ENCODE data around the gene FRZB. TPM values are rescaled to one million over a fixed set of nuclear protein-coding genes. Genes with fewer than 3 reads are reported as not detected.

Gene FRZB
- total and polyA plus RNA-seq, 9 of the 15 experiments (the other 6 are each of a cell fraction or from before 2014, with no cell fraction given), result 0.01 to 0.05 (median 0.03) TPM; not detected in 6

DNA sequence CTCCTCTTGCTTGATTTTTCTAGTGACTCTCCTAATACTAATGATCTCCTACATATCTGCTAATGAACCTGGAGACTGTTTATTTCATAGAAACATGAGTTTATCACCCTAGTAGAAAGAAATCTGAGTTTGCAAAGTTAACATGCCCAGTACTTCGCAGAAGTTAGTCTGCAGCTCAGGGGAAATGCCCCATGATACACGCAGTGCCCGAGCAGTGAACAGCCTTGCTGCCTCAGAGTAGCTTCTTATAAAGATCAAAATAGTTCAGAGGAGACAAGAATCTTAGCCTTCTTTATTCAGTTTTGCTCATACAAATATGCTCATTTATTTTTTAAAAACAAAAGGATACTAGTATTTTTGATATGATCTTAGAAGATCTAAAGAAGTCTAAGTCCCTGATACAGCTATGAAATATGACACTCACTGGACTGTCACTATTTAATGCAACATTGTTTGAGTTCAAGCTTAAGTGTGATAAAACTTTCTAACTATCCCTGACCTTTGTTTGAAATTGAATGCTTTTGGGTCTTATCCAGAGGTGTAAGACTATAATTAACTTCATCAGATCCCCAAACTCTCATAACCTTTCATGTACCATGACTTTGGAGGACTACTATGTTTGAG, 20.5 kb downstream of the FRZB start:
- TF ChIP-seq ESRRA (IDR thresholded peaks at IDR 0.05; ENCODE audit: borderline replicate concordance, low read depth), result no peak
- TF ChIP-seq KLF6 (CRISPR knock-in tag; IDR thresholded peaks at IDR 0.05; ENCODE audit: borderline replicate concordance), result no peak
- TF ChIP-seq CSDE1 (IDR thresholded peaks at IDR 0.05), result no peak
- TF ChIP-seq PHF8 (IDR thresholded peaks at IDR 0.05; ENCODE audit: borderline replicate concordance, low read length), result no peak
- no peak for TF ChIP-seq ZBED1 (IDR thresholded peaks at IDR 0.05)
- no peak for TF ChIP-seq GABPA (tag; conservative IDR thresholded peaks at IDR 0.05; ENCODE audit: low read depth)
- no peak for TF ChIP-seq KDM2B (CRISPR knock-in tag; IDR thresholded peaks at IDR 0.05)
- TF ChIP-seq MCM3 (IDR thresholded peaks at IDR 0.05), result no peak
- no peak for TF ChIP-seq TRIM28 (IDR thresholded peaks at IDR 0.05)
- TF ChIP-seq FOXP1 (CRISPR knock-in tag; IDR thresholded peaks at IDR 0.05), result no peak
- TF ChIP-seq, protein P1, sequence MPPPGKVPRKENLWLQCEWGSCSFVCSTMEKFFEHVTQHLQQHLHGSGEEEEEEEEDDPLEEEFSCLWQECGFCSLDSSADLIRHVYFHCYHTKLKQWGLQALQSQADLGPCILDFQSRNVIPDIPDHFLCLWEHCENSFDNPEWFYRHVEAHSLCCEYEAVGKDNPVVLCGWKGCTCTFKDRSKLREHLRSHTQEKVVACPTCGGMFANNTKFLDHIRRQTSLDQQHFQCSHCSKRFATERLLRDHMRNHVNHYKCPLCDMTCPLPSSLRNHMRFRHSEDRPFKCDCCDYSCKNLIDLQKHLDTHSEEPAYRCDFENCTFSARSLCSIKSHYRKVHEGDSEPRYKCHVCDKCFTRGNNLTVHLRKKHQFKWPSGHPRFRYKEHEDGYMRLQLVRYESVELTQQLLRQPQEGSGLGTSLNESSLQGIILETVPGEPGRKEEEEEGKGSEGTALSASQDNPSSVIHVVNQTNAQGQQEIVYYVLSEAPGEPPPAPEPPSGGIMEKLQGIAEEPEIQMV (tag; conservative IDR thresholded peaks at IDR 0.05; ENCODE audit: low read depth), result no peak
- TF ChIP-seq ARID2 (IDR thresholded peaks at IDR 0.05), result no peak
- no peak for TF ChIP-seq FOSL1 (tag; conservative IDR thresholded peaks at IDR 0.05)
- no peak for TF ChIP-seq PHB (CRISPR knock-in tag; IDR thresholded peaks at IDR 0.05)
- TF ChIP-seq, protein P2, sequence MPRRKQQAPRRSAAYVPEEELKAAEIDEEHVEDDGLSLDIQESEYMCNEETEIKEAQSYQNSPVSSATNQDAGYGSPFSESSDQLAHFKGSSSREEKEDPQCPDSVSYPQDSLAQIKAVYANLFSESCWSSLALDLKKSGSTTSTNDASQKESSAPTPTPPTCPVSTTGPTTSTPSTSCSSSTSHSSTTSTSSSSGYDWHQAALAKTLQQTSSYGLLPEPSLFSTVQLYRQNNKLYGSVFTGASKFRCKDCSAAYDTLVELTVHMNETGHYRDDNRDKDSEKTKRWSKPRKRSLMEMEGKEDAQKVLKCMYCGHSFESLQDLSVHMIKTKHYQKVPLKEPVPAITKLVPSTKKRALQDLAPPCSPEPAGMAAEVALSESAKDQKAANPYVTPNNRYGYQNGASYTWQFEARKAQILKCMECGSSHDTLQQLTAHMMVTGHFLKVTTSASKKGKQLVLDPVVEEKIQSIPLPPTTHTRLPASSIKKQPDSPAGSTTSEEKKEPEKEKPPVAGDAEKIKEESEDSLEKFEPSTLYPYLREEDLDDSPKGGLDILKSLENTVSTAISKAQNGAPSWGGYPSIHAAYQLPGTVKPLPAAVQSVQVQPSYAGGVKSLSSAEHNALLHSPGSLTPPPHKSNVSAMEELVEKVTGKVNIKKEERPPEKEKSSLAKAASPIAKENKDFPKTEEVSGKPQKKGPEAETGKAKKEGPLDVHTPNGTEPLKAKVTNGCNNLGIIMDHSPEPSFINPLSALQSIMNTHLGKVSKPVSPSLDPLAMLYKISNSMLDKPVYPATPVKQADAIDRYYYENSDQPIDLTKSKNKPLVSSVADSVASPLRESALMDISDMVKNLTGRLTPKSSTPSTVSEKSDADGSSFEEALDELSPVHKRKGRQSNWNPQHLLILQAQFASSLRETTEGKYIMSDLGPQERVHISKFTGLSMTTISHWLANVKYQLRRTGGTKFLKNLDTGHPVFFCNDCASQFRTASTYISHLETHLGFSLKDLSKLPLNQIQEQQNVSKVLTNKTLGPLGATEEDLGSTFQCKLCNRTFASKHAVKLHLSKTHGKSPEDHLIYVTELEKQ (CRISPR knock-in tag; IDR thresholded peaks at IDR 0.05), result no peak
- TF ChIP-seq SP2 (IDR thresholded peaks at IDR 0.05; ENCODE audit: extremely low read depth, low read depth, low read length, poor library complexity, severe bottlenecking), result no peak
- no peak for TF ChIP-seq JUN (IDR thresholded peaks at IDR 0.05; ENCODE audit: borderline replicate concordance, low read depth, low read length)
- no peak for TF ChIP-seq JUN (CRISPR knock-in tag; IDR thresholded peaks at IDR 0.05; ENCODE audit: borderline replicate concordance)
- no peak for TF ChIP-seq ZNF217 (CRISPR knock-in tag; IDR thresholded peaks at IDR 0.05)
- WGBS (ENCODE audit: insufficient coverage, low coverage, missing lambda C conversion rate), result 0% methylated on average over 3 of the region's 3 CpGs
- H3K9me1 ChIP-seq (ENCODE audit: control insufficient read depth, insufficient read depth, low read length), result no peaks in the 10 kb centered on the region
- ATAC-seq (no peak), DNase-seq (ENCODE audit: extremely low read depth in 1 of 4, low spot score in 3 of 4) (no peak), FAIRE-seq (no peak)
- no peak overlapping the region for H3K4me3 ChIP-seq
- ChIA-PET POLR2A (interaction anchor here (0.7 to 1.1 kb wide), 2 partner anchors 31 to 32 kb away, joined by 3 read pairs; no protein-coding TSS in a partner anchor), CTCF (ENCODE audit: low intra/inter-chr PET ratio) (no interaction called here)
- intact Hi-C loops (cut with micrococcal nuclease) (no loop called here), in situ Hi-C loops (cut with MboI) (no loop called here)
- no peaks in the 10 kb centered on the region for H3K36me3 ChIP-seq (ENCODE audit: control insufficient read depth, insufficient read depth, low read length)
- H3K4me2 ChIP-seq (ENCODE audit: insufficient read depth, low read length), result no peak overlapping the region
- no peaks in the 10 kb centered on the region for H3K79me2 ChIP-seq (ENCODE audit: control insufficient read depth, insufficient read depth, low read length)
- peaks cover 2 to 5% of the 10 kb centered on the region in 2 experiments; a peak in 1 of 5 replicates for H3K27me3 ChIP-seq (ENCODE audit: control insufficient read depth in 2 of 2, insufficient read depth in 2 of 2, low read length in 2 of 2)
- no peaks in the 10 kb centered on the region for H3K4me1 ChIP-seq (replicated peaks in 1 of 2; ENCODE audit: control insufficient read depth in 2 of 2, insufficient read depth in 2 of 2, low read length in 2 of 2)
- H3K9ac ChIP-seq (ENCODE audit: insufficient read depth in 1 of 2, low read depth in 2 of 2, low read length in 2 of 2), result no peak overlapping the region
- no peaks in the 10 kb centered on the region for H3K9me3 ChIP-seq (replicated peaks; ENCODE audit: control insufficient read depth, insufficient read depth, low read depth, low read length)
- no peak overlapping the region for H2AFZ ChIP-seq (ENCODE audit: low read depth, low read length)
- H3K27ac ChIP-seq (ENCODE audit: extremely low read depth, low read depth, low read length), result no peak overlapping the region
- no peaks in the 10 kb centered on the region for H4K20me1 ChIP-seq (replicated peaks; ENCODE audit: control insufficient read depth, insufficient read depth, low read length)
- BruUV-seq (replicated peaks), result no TSS peak

All from K562 (cell line).